Prostate gland (tissue), 2 donors: Measurements from ENCODE around the gene NCOA5.

Source experiments
- POLR2A ChIP-seq: fragments of 450-650 bp; IDR thresholded peaks from one replicate; pipeline ENCODE4 v1.6.1; 2016; ENCODE audit warnings: antibody characterized with exemption, mild to moderate bottlenecking
- POLR2AphosphoS5 ChIP-seq: sonication (generic); formaldehyde crosslinking; IDR thresholded peaks from one replicate; pipeline ENCODE4 v1.6.1; 2017; ENCODE audit warnings: antibody characterized with exemption
- TF ChIP-seq, protein P1 (sequence below), 4 experiments: fragments of 200-600 bp in 2 of 4; fragments of 450-650 bp in 2 of 4; sonication (generic) in 2 of 4; IDR thresholded peaks; 1 replicate in 3 of 4; 2 replicates in 1 of 4; pipeline ENCODE4 v1.5.1; 2016 to 2019; ENCODE audit warnings: antibody characterized with exemption in 4 of 4, mild to moderate bottlenecking in 2 of 4, moderate library complexity in 2 of 4

DNA sequence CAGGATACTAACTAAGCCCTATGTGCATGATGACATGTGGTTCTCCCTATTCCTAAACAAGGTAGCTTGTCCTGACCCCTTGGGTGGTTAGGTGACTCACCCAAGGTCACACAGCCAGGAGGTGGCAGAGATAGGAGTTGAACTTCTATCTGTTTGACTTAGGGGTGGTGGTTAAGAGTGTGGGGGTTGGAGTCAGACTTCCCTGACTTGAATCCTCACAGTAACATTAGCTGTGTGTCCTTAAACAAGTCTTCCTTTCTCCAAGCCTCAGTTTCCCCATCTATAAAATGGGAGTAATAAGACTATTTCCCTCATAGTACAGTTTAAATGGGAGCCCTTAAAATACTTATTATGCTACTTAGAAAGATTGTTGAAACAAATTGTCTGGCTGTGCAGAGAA, 38.9 kb downstream of the NCOA5 start:
- TF ChIP-seq POLR2A (no peak), POLR2AphosphoS5 (no peak)
- TF ChIP-seq, protein P1, sequence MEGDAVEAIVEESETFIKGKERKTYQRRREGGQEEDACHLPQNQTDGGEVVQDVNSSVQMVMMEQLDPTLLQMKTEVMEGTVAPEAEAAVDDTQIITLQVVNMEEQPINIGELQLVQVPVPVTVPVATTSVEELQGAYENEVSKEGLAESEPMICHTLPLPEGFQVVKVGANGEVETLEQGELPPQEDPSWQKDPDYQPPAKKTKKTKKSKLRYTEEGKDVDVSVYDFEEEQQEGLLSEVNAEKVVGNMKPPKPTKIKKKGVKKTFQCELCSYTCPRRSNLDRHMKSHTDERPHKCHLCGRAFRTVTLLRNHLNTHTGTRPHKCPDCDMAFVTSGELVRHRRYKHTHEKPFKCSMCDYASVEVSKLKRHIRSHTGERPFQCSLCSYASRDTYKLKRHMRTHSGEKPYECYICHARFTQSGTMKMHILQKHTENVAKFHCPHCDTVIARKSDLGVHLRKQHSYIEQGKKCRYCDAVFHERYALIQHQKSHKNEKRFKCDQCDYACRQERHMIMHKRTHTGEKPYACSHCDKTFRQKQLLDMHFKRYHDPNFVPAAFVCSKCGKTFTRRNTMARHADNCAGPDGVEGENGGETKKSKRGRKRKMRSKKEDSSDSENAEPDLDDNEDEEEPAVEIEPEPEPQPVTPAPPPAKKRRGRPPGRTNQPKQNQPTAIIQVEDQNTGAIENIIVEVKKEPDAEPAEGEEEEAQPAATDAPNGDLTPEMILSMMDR (IDR thresholded peaks at IDR 0.05) = no peak
